Activated gamma-delta T cell treated with Interleukin-2 at 50 U/mL for 16 hours (primary cell): Measurements from ENCODE around the gene SLC26A6.

Experiments
- DNase-seq: peaks from one replicate; pipeline ENCODE4 v3.0.0-alpha.2; 2020

Gene SLC26A6

GRCh38 chr3:48631516-48632448 lies 3.5 kb downstream of the SLC26A6 start:
- no peak for DNase-seq

DNA sequence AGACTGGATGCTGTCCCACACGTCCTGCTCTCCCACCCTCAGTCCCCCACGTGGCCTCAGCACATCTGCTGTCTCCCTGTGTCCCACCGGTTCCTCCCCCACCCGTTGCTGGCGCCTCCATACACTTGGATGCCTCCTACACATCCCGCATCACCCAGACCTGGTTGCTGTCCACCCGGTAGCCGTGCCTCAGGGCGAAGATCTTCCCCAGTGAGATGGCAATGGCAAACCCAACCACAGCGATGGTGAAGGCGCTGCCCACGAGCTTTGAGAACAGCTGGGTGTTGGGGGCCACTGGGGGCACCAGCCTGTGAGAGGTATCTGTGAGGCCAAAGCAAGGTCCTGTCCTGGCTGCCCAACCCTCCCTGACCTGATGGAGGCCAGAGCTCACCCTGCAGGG lies 4.4 kb downstream of the SLC26A6 start:
- no peak for DNase-seq

GRCh38 chr3:48630407-48630806 lies 4.9 kb downstream of the SLC26A6 start:
- no peak for DNase-seq

DNA sequence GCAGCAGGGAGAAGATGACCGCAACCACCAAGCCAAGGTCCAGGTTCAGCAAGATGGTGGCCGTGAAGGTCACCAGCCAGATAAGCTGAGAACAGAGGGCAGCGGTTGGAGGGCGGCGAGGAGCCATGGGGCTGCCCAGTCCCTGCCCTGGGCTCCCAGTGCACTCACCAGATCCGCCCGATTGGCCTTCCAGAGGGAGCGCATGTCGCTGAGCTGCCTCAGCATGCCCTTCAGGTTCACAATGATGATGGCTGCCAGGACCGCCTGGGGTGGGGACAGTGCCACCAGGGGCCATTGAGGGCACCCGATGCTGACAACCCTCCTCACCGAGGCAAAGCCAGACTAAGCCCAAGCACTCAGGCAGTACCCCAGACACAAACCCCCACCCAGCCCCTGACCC lies 5.4 kb downstream of the SLC26A6 start:
- no peak for DNase-seq

- no peak for DNase-seq
Measured at GRCh38 chr3:48628277-48629017, 6.8 kb downstream of the SLC26A6 start.

GRCh38 chr3:48625600-48625999 lies 9.7 kb downstream of the SLC26A6 start:
- no peak for DNase-seq

DNA sequence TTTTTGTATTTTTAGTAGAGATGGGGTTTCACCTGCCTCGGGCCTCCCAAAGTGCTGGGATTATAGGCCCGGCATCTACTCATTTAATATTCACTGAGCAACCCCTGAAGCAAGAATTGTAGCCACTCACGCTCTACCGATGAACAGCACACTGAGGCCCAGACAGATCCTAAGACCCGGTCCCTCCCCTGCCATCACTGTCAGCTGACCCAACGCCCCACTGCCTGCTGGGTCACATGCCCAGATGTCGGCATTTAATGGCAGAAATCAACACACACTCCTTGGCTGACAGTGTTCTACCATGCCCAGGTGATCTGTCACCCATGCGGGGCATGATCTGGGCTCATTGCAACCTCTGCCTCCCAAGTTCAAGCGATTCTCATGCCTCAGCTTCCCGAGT lies 10.5 kb downstream of the SLC26A6 start:
- DNase-seq, result no peak

DNA sequence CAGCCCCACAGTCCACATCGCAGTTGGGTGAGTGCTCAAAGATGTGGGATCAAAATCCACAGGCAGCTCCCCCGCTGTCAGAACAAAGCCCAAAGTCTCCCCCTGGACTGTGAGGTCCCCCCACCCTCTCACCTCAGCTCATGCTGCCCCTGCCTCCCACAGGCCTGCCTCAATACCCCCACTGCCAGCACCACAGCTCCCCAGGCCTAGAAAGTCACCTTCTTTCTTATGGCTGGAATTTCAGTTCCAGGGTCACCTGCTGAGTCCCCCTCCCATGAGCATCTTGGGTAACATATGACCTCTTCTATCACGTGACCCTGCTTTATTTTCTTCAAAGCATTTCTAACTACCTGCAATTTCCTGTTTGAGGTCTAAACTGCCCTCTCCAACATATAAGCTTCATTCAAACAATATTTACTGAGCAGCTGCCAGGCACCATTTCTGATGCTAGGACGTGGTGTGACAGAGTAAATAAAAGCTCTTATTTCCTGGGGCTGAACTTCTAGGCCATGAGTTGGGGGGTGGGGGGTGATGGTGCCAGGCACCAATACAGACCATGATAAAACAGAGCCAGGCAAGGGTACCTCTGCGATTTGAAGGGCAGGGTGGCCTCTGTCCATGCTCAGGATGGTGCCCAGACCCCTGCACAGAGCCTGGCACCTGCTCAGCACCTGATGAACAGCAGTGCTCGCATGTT lies 11.3 kb downstream of the SLC26A6 start:
- no peak for DNase-seq

GRCh38 chr3:48621461-48621869 lies 13.8 kb downstream of the SLC26A6 start, which contains the start of gene TMEM89:
TMEM89 (minus strand) TSS chr3:48621769; CDS start chr3:48621756, 13 bp downstream.
- no peak for DNase-seq

GRCh38 chr3:48619541-48620524 lies 15.4 kb downstream of the SLC26A6 start:
- no peak for DNase-seq

- no peak for DNase-seq
Measured at GRCh38 chr3:48617559-48617958, 17.7 kb downstream of the SLC26A6 start.

- DNase-seq, result no peak
Measured at GRCh38 chr3:48614044-48614443, 21.2 kb downstream of the SLC26A6 start.

- no peak for DNase-seq
Measured at GRCh38 chr3:48612309-48612708, 23.0 kb downstream of the SLC26A6 start.

- peak; percentile 89 for DNase-seq
Measured at GRCh38 chr3:48609088-48610005, 25.9 kb downstream of the SLC26A6 start, which contains the start of gene UQCRC1. UQCRC1 (minus strand) TSS chr3:48609646; CDS start chr3:48609620, 26 bp downstream.

DNA sequence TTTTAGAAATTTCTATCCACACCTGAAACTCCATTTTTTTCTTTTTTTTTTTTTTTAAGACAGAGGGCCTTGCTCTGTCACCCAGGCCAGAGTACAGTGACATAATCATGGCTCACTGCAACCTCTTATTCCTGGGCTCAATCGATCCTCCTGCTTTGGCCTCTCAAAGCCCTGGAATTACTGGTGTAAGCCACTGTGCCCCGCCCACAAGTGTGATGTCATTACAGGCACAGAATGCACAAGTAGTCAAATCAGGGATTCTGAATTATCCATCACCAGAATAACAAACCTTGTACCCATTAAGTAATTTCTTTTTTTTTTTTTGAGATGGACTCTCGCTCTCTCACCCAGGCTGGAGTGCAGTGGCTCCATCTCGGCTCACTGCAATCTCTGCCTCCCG lies 27.7 kb downstream of the SLC26A6 start:
- no peak for DNase-seq

DNA sequence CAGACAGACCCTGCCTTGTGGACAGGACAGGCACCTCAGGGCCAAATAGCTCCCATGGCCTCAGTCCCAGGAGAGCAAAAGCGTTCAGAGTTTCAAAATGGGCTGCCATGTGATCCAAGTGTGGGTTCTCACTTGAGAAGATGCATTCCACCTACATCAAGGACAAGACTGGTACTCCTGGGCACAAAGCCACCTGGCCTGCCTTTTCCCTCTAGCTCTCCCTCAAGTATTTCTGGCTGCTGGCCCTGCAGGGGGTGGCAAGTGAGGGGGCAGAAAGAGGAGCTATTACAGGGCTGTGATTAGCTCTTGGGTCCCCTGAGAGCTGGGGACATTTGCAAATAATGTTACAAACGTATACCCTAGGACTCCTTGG lies 33.7 kb downstream of the SLC26A6 start:
- DNase-seq, result no peak

DNA sequence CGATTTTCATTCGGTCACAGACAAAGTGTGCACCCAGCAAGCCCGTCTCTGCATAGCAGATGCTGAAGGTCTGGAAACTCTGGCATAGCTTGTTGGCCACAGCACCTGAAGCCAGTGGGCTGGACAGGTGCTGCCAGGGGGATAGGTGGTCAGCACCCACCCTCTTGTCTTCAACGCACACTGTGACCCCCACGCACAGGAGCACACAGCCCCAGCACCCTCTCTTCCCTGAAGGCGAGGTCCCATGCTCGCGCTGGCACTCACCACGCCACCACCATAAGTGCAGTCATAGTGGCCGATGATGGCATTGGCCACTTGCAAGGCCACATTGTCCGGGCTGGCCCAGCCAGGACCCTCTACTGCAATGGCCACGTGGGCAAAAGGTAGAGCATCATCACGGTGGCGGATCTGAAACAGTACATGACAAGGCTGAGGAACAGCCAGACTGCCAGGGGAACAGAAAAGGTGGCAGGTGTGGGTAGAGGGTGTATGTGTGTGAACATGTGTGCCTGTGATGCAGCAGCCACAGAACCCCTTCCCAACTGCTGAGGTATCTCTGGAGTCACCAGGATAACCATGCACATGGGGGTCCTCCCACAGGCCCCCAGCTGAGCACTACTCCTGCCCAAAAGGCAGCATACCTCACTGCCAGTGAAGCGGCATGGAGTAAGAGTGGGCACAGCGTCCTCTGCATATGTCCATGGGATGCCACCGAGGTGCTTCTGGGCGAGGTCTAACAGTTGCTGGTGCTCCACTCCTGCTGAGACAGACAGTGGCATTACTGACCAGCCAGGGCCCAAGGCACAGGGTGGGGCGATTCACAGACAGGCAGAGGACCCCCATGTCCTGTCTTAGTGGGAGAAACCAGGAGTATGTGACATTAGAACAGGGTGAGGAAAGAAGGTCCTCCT lies 34.3 kb downstream of the SLC26A6 start:
- no peak for DNase-seq

- DNase-seq, result no peak
Measured at GRCh38 chr3:48599509-48600285, 35.6 kb downstream of the SLC26A6 start.

DNA sequence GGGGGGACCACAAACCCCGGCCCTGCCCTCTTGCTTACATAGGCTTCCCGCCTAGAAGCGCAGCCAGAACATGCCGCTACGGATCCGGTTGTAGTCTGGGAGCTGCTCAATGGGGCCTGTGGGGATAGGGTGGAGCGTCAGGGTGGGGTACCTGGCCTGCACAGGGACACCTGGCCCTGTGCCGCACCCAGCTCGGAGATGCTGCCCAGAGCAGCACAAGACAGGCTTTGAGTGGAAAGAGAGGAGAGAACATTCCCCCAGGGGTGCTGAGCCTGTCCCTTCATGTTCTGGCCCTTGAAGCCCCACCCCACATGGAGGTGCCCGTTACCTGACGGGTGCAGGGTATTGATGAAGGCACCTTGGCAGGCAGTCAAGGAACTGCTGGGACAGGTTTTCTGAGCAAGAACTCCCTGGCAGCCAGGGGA lies 36.2 kb downstream of the SLC26A6 start:
- DNase-seq, result no peak
